DND-41 (cell line): ENCODE results near the gene METAP1D.
A peak's percentile ranks its signal among the peaks of the same experiment; 100 is the strongest.

ENCODE experiments used
- ATAC-seq: fragments of 200-7000 bp; cut with Tn5 transposase; 3 replicates; pipeline ENCODE4 v1.9.1; 2021; ENCODE audit warnings: low read depth; ENCODE audit not compliant: insufficient read depth
- DNase-seq: peaks from one replicate; pipeline ENCODE4 v3.0.0-alpha.2; 2020
- H2AFZ ChIP-seq: 2 replicates; pipeline ENCODE4 v1.6.0; 2012; ENCODE audit warnings: low read depth, low read length
- H3K27ac ChIP-seq: 2 replicates; pipeline ENCODE4 v1.5.1; 2012; ENCODE audit warnings: low read length, inconsistent platforms
- H3K27me3 ChIP-seq: fragments of 200-600 bp; sonication (generic); 2 replicates; pipeline ENCODE4 v1.6.0; 2012; ENCODE audit warnings: low read length, mild to moderate bottlenecking, inconsistent platforms; ENCODE audit not compliant: insufficient read depth, poor library complexity
- H3K36me3 ChIP-seq: 2 replicates; pipeline ENCODE4 v1.5.1; 2012; ENCODE audit warnings: low read length, inconsistent platforms; ENCODE audit not compliant: insufficient read depth
- H3K4me1 ChIP-seq: 2 replicates; pipeline ENCODE4 v1.5.1; 2012; ENCODE audit warnings: mild to moderate bottlenecking, low read length; ENCODE audit not compliant: insufficient read depth
- H3K4me2 ChIP-seq: 2 replicates; pipeline ENCODE4 v1.6.0; 2012; ENCODE audit warnings: mild to moderate bottlenecking, moderate library complexity, low read length, inconsistent platforms; ENCODE audit not compliant: insufficient read depth
- H3K4me3 ChIP-seq, 2 experiments: fragments of 200-600 bp in 1 of 2; shearing (Covaris generic) in 1 of 2; 2 replicates each; pipeline ENCODE4 v1.5.1; 2012 to 2016; ENCODE audit warnings: inconsistent platforms in 2 of 2, low read length in 2 of 2, mild to moderate bottlenecking in 2 of 2, low read depth in 1 of 2, moderate library complexity in 1 of 2
- H3K79me2 ChIP-seq: 2 replicates; pipeline ENCODE4 v1.6.0; 2012; ENCODE audit warnings: low read length, inconsistent platforms; ENCODE audit not compliant: insufficient read depth
- H3K9ac ChIP-seq: 2 replicates; pipeline ENCODE4 v1.6.0; 2012; ENCODE audit warnings: low read depth, mild to moderate bottlenecking, inconsistent platforms, low read length, moderate library complexity
- H3K9me3 ChIP-seq: 2 replicates; pipeline ENCODE4 v1.5.1; 2012; ENCODE audit warnings: low read length, moderate library complexity, mild to moderate bottlenecking, inconsistent platforms; ENCODE audit not compliant: insufficient read depth, severe bottlenecking
- H4K20me1 ChIP-seq: 2 replicates; pipeline ENCODE4 v1.6.0; 2012; ENCODE audit warnings: low read length; ENCODE audit not compliant: insufficient read depth
- EZH2 ChIP-seq: IDR thresholded peaks from 3 replicates; pipeline ENCODE4 v1.6.1; 2012; ENCODE audit warnings: borderline replicate concordance, low read depth, mild to moderate bottlenecking, moderate library complexity, low read length, inconsistent platforms; ENCODE audit not compliant: severe bottlenecking
- TF ChIP-seq, protein P1 (sequence below): IDR thresholded peaks from 2 replicates; pipeline ENCODE4 v1.5.1; 2012; ENCODE audit warnings: borderline replicate concordance, low read length, moderate library complexity, mild to moderate bottlenecking; ENCODE audit not compliant: poor library complexity, severe bottlenecking; ENCODE audit errors: extremely low read depth

Gene METAP1D

DNA sequence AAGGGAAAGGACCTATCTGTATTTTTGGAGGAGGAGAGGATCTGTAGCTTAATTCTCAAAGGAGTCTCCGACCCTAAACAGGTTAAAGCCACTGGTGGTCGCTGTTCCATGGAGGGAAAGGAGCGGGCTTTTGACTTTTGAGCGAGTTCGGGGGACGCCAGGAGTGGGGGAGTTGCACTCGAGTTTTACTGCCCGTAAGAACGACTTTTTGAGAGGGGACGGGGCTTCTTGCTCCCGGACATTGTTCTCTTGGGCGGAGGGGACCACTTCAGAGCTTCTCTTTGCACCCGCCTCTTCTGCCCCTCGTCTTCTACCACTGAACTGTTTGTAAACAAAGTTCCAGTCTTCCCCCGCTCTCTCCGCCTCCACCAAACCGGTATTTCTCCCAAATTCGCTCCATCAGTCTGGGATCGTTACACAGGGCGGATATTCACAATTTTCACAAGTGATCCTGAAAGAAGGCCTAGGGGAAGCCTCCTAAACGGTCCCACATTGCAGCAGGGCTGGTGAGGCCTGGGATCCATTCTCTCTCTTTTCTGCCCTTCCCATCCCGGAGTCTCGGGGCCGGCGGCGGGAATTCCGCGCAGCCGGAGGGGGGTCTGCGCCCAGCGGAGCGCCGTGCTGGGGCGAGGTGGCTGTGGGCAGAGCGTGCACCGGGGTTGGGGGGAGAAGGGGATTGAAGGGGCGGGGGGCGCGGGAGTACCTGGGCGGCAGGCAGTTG, 96.3 kb downstream of the METAP1D start:
- peak overlapping the region; percentile 1 to 52; a peak in 3 of 4 replicates for H3K4me3 ChIP-seq
- H3K36me3 ChIP-seq: no peaks in the 10 kb centered on the region
- ATAC-seq (peak; percentile 39), DNase-seq (peak; percentile 33)
- H3K4me2 ChIP-seq: peak overlapping the region; percentile 82
- H3K4me1 ChIP-seq: peaks cover 27% of the 10 kb centered on the region
- no peak for TF ChIP-seq EZH2
- TF ChIP-seq, protein P1, sequence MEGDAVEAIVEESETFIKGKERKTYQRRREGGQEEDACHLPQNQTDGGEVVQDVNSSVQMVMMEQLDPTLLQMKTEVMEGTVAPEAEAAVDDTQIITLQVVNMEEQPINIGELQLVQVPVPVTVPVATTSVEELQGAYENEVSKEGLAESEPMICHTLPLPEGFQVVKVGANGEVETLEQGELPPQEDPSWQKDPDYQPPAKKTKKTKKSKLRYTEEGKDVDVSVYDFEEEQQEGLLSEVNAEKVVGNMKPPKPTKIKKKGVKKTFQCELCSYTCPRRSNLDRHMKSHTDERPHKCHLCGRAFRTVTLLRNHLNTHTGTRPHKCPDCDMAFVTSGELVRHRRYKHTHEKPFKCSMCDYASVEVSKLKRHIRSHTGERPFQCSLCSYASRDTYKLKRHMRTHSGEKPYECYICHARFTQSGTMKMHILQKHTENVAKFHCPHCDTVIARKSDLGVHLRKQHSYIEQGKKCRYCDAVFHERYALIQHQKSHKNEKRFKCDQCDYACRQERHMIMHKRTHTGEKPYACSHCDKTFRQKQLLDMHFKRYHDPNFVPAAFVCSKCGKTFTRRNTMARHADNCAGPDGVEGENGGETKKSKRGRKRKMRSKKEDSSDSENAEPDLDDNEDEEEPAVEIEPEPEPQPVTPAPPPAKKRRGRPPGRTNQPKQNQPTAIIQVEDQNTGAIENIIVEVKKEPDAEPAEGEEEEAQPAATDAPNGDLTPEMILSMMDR: peak; percentile 57
- H2AFZ ChIP-seq: peak overlapping the region; percentile 62
- peak overlapping the region; percentile 46 for H3K9ac ChIP-seq
- H3K27ac ChIP-seq: no peak overlapping the region
- no peaks in the 10 kb centered on the region for H3K9me3 ChIP-seq
- H3K27me3 ChIP-seq: peaks cover 45% of the 10 kb centered on the region
- H4K20me1 ChIP-seq: peaks cover 5% of the 10 kb centered on the region; the same call in 1 of the 2 replicates
- no peaks in the 10 kb centered on the region for H3K79me2 ChIP-seq

DNA sequence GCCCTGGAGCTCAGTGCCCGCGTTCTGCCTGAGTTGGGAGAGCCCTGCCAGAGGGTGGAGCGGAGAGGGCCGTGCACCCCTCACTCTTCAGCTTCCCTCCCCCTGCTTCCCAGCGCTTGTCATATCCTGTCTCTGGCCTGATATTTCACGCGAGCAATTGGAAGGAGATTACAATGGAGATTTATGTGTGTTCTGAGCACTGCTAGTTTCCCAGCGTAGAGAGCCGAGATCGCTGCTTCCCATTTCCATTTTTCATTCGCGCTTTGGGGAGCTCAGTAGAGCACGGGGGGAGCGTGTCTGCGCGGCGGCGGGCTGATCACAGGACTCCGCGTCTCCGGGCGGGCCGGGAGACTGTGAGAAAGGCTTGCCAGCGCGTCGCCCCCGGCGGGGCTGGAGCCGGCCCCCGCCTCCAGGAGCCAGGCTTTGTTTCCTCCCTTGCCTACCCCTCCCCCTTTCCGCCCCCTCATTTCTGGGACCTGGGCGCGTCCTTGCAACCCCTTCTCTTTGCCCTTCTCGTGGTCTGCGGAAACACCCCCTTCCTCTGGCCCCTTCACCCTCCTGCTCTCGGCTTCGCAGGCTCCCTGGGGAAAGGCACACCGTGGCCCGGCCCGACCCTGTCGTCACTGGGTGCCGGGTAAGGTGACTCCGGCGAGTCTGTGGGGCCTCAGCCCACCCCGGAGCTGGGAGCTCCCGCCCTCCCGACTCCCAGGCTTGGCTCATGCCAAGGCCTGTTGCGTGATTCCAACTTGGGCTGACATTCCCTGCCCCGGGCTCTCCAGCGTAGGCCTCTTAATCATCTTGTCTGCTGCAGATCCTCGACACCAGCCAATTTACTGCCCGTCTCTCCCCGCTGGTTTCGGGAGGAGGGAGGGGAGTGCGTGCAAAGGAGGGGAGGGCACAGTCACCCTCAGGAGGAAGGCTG, 97.1 kb downstream of the METAP1D start:
- TF ChIP-seq, protein P1: no peak
- peak; percentile 56 for TF ChIP-seq EZH2
- Histone ChIP-seq H3K9ac (peak overlapping the region; percentile 46), H3K4me3 (peak overlapping the region; percentile 17 to 52; a peak in 3 of 4 replicates), H3K36me3 (no peaks in the 10 kb centered on the region), H3K9me3 (no peaks in the 10 kb centered on the region), H3K27me3 (peaks cover 51% of the 10 kb centered on the region), H3K79me2 (no peaks in the 10 kb centered on the region), H3K4me1 (peaks cover 31% of the 10 kb centered on the region), H2AFZ (peak overlapping the region; percentile 67), H3K4me2 (peak overlapping the region; percentile 82), H4K20me1 (peaks cover 9% of the 10 kb centered on the region; the same call in 1 of the 2 replicates), H3K27ac (no peak overlapping the region)
- ATAC-seq (peak; percentile 55), DNase-seq (peak; percentile 39)

DNA sequence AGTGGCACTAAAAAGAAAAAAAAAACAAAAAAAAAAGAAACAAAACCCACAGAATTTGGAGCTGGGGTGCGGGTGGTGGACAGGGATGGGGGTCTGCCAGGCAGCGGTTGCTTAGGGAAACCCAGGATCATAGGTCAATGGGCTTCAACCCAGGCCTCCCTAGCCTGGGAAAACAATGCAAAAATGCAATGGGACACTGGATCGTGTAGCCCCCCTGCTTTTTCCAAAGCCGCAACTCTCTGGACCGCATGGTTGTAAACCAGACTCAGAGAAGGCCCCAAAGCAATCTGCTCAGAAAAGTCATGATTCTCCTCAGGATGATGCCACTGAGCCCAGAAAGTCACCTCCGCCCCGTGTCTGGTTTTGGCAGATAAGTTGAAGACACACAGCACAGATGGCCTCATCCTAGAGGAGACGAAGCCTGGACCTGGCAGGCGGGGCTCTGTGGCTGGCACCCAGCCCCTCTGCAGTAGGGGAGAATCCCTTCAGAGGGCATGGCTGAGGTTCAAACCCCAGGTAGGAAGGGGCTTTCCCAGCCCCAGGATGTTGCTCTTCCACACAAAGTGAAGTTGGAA, 97.9 kb downstream of the METAP1D start:
- Histone ChIP-seq H3K79me2 (no peaks in the 10 kb centered on the region), H3K27ac (no peak overlapping the region), H3K9me3 (no peaks in the 10 kb centered on the region), H3K4me2 (peak overlapping the region; percentile 82), H3K4me3 (no peak overlapping the region), H3K27me3 (peaks cover 51% of the 10 kb centered on the region), H3K9ac (no peak overlapping the region), H3K4me1 (peaks cover 38% of the 10 kb centered on the region), H4K20me1 (peaks cover 10% of the 10 kb centered on the region; the same call in 1 of the 2 replicates), H2AFZ (no peak overlapping the region), H3K36me3 (no peaks in the 10 kb centered on the region)
- no peak for ATAC-seq
- TF ChIP-seq, protein P1: no peak
- TF ChIP-seq EZH2: no peak
- DNase-seq: no peak
